Spleen (tissue), 11 donors: ENCODE measurements around the gene CAMTA1. TPM values are rescaled to one million over a fixed set of nuclear protein-coding genes. Genes with fewer than 3 reads are reported as not detected.

Experiments used
- DNase-seq: peaks from one replicate; pipeline ENCODE4 v3.0.0-alpha.2; 2020
- H3K27ac ChIP-seq, 8 donors: fragments of 200-600 bp; sonication (generic) in 7 of 8; 1 replicate in 4 of 8; 2 replicates in 4 of 8; pipeline versions ENCODE4 v1.5.0 to v1.8.0; 2016 to 2021; ENCODE audit warnings: inconsistent platforms in 4 of 8, mild to moderate bottlenecking in 4 of 8, moderate library complexity in 1 of 8
- H3K27me3 ChIP-seq, 7 donors: fragments of 200-600 bp; sonication (generic) in 6 of 7; replicated peaks in 1 of 7; 1 replicate in 4 of 7; 2 replicates in 3 of 7; pipeline versions ENCODE4 v1.5.0 to v1.8.0; 2016 to 2021; ENCODE audit warnings: inconsistent platforms in 3 of 7, mild to moderate bottlenecking in 1 of 7
- H3K36me3 ChIP-seq, 6 donors: fragments of 200-600 bp; sonication (generic) in 5 of 6; 1 replicate in 4 of 6; 2 replicates in 2 of 6; pipeline versions ENCODE4 v1.5.0 to v1.8.0; 2016 to 2021; ENCODE audit warnings: inconsistent platforms in 2 of 6
- H3K4me1 ChIP-seq, 6 donors: fragments of 200-600 bp; sonication (generic) in 5 of 6; 1 replicate in 3 of 6; 2 replicates in 3 of 6; pipeline versions ENCODE4 v1.5.0 to v1.8.0; 2016 to 2021; ENCODE audit warnings: inconsistent platforms in 3 of 6
- H3K4me3 ChIP-seq, 8 donors: fragments of 200-600 bp; sonication (generic) in 7 of 8; 1 replicate in 4 of 8; 2 replicates in 4 of 8; pipeline versions ENCODE4 v1.5.0 to v1.8.0; 2016 to 2021; ENCODE audit warnings: inconsistent platforms in 4 of 8, mild to moderate bottlenecking in 4 of 8, moderate library complexity in 2 of 8
- H3K9me3 ChIP-seq, 8 donors: fragments of 200-600 bp; sonication (generic) in 7 of 8; 1 replicate in 4 of 8; 2 replicates in 4 of 8; pipeline versions ENCODE4 v1.5.0 to v1.8.0; 2016 to 2021; ENCODE audit warnings: inconsistent platforms in 4 of 8
- POLR2A ChIP-seq, 3 donors: fragments of 450-650 bp; IDR thresholded peaks; one replicate each; pipeline ENCODE4 v1.5.1; 2017; ENCODE audit warnings: antibody characterized with exemption in 3 of 3, mild to moderate bottlenecking in 1 of 3
- POLR2AphosphoS5 ChIP-seq, 3 donors: sonication (generic); formaldehyde crosslinking; IDR thresholded peaks; one replicate each; pipeline ENCODE4 v1.5.1; 2017; ENCODE audit warnings: antibody characterized with exemption in 3 of 3
- WGBS, 5 donors: extraction: QIAGEN DNeasy Blood & Tissue Kit in 3 of 5; methylation state at CpG; one replicate each; pipeline versions ENCODE4 v1.1.5 to v1.1.7; 2013 to 2018; 5-methylcytosine and 5-hydroxymethylcytosine counted together
- intact Hi-C: fragments of 100-400 bp; cut with DNase I; formaldehyde crosslinking; loops from one replicate; pipeline ENCODE4 v1.15.0; 2023; ENCODE audit warnings: low total_unique reads
- polyA plus RNA-seq, 3 donors: library from polyadenylated mRNA; stranded (reverse); fragments of 200-250 nt; gene quantifications; one replicate each; pipeline ENCODE4 v1.2.1, GENCODE V29; 2013
- total RNA-seq, 7 donors: library from RNA; depleted of rRNA in 3 of 7; stranded (reverse); fragments of >200 nt in 3 of 7; fragmentation: NEBNext Ultra II Directional in 4 of 7; extraction: Animal tissue kit (Norgen Biotek cat#: 25700) in 4 of 7; gene quantifications; one replicate each; pipeline versions ENCODE4 v1.1.0 to v1.2.1, GENCODE V29; 2016 to 2021
- TF ChIP-seq, protein P1 (sequence below), 11 experiments: fragments of 200-600 bp in 7 of 11; fragments of 450-650 bp in 4 of 11; sonication (generic) in 4 of 11; IDR thresholded peaks in 8 of 11; conservative IDR thresholded peaks in 3 of 11; 1 replicate in 7 of 11; 2 replicates in 4 of 11; pipeline versions ENCODE4 v1.4.0 to v1.8.0; 2016 to 2021; ENCODE audit warnings: antibody characterized with exemption in 11 of 11, inconsistent platforms in 4 of 11, mild to moderate bottlenecking in 1 of 11
- donor health status: healthy with polysubstance abuse.
- donor health status: DM: no; HTN: no; CAD: no; lungs with moderate emphysema.
- donor health status: DM: no; HTN: no; CAD: no.
- donor health status: Bipolar disorder and iron deficiency.
- donor health status: healthy.
- donor health status: DM: no; HTN: no; CAD: no.
- donor health status: DM: yes; HTN: yes; CAD: no.

The CAMTA1 gene
- total and polyA plus RNA-seq, 10 donors: 53.0 to 106 (median 77.3) TPM

DNA sequence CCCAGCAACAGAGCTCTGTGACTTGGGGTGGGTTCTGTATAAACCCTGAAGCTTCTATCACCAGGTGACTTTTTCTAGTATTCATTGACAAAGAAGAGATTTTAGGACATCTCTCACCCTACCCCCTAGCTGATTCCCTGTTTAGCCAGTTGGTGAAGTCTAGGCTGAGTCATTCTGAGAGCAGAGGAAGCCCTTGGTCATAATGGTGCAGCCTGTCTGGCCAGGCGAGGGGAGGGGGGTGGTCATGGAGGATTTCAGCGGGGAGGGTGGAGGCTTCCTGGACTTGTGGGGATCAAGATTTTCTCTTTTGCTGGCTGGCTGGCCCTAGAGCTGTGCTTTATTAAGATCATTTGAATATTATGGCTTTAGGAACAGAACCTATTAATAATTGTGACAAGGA, 262.6 kb downstream of the CAMTA1 start:
- Histone ChIP-seq H3K27me3 (peaks cover 0 to 39% (median 0%) of the 10 kb centered on the region in 7 donors), H3K36me3 (no peaks in the 10 kb centered on the region), H3K9me3 (peaks cover 0 to 7% (median 0%) of the 10 kb centered on the region in 8 donors), H3K4me1 (no peaks in the 10 kb centered on the region), H3K4me3 (no peak overlapping the region), H3K27ac (no peak overlapping the region)
- TF ChIP-seq, protein P1, sequence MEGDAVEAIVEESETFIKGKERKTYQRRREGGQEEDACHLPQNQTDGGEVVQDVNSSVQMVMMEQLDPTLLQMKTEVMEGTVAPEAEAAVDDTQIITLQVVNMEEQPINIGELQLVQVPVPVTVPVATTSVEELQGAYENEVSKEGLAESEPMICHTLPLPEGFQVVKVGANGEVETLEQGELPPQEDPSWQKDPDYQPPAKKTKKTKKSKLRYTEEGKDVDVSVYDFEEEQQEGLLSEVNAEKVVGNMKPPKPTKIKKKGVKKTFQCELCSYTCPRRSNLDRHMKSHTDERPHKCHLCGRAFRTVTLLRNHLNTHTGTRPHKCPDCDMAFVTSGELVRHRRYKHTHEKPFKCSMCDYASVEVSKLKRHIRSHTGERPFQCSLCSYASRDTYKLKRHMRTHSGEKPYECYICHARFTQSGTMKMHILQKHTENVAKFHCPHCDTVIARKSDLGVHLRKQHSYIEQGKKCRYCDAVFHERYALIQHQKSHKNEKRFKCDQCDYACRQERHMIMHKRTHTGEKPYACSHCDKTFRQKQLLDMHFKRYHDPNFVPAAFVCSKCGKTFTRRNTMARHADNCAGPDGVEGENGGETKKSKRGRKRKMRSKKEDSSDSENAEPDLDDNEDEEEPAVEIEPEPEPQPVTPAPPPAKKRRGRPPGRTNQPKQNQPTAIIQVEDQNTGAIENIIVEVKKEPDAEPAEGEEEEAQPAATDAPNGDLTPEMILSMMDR (IDR thresholded peaks at IDR 0.05 in 8 of 11, conservative IDR thresholded peaks at IDR 0.05 in 3 of 11): no peak
- TF ChIP-seq POLR2A (IDR thresholded peaks at IDR 0.05) (no peak), POLR2AphosphoS5 (IDR thresholded peaks at IDR 0.05) (no peak)
- WGBS, 5 donors: 61 to 76% (median 73%) methylated on average over 2 of the region's 2 CpGs
- no peak for DNase-seq
- intact Hi-C loops: loop anchor here (10.0 kb wide), 2 partner anchors 167 to 597 kb away; no protein-coding TSS in a partner anchor

DNA sequence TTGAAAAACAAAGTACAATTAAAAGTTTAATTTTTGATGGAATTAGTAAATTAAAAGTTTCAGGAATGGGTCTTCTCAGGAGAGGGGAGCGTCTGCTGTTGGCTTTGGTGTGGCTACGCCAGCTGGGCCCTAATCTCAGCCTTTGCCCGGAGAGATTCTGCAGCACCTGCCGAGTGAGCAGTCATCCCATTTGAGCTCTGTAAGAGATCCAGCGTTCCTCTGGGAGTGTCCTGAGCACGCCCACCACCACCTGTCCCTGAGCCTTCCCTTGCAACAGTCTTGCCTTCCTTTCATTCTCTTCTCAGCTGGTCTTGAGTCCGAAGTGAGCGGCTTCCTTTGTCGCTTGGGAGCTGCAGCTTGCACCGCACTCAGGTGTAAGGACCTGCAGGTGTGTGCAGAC, 263.1 kb downstream of the CAMTA1 start:
- Histone ChIP-seq H3K4me1 (no peaks in the 10 kb centered on the region), H3K9me3 (peaks cover 0 to 7% (median 0%) of the 10 kb centered on the region in 8 donors), H3K27ac (no peak overlapping the region), H3K27me3 (peaks cover 0 to 39% (median 0%) of the 10 kb centered on the region in 7 donors), H3K4me3 (no peak overlapping the region), H3K36me3 (no peaks in the 10 kb centered on the region)
- DNase-seq: no peak
- TF ChIP-seq, protein P1 (IDR thresholded peaks at IDR 0.05 in 8 of 11, conservative IDR thresholded peaks at IDR 0.05 in 3 of 11): no peak
- no peak for TF ChIP-seq POLR2AphosphoS5 (IDR thresholded peaks at IDR 0.05)
- TF ChIP-seq POLR2A (IDR thresholded peaks at IDR 0.05): no peak
- 84 to 91% (median 86%) methylated on average over 10 of the region's 10 CpGs for WGBS, 5 donors
- intact Hi-C loops: loop anchor here (10.0 kb wide), 2 partner anchors 166 to 596 kb away; no protein-coding TSS in a partner anchor

DNA sequence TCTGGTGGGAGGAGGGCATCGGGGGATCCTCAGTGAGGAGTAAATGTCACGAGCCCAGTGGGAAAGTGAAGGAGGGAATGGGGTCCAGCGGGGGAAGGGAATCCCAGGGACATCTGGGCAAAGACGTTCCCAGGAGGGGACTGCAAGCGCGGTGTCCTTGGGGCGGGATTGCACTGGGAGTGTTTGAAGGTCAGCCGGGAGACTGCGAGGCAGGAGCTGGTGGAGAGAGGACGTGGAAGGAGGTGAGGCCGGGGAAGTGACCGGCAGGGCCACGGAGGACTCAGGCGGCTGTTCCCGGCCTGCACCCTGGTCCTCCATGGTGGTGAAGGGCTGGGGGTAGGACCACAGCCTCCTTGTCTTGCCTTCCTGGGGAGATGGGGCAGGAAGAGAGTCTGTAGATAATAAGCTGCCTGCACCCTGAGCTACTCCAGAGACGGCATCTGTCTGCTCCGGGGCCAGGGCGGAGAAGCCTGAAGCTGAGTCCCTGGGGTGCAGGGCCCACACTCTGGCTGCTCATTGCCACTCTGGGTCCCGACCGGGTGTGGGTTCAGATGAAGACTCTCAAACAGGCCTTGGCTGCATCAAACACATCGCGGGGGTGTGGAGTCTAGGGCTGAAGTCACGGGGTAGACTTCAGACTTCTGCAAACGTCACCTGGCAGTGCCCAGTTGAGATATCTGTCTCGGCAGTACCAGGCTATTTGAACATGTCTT, 264.8 kb downstream of the CAMTA1 start:
- H3K9me3 ChIP-seq: peaks cover 0 to 15% (median 7%) of the 10 kb centered on the region in 8 donors
- 65 to 86% (median 72%) methylated on average over 24 to 25 of the region's 25 CpGs for WGBS, 5 donors
- intact Hi-C loops: loop anchor here (10.0 kb wide), 2 partner anchors 165 to 595 kb away; no protein-coding TSS in a partner anchor
- peaks cover 0 to 31% (median 0%) of the 10 kb centered on the region in 7 donors for H3K27me3 ChIP-seq
- H3K4me1 ChIP-seq: no peaks in the 10 kb centered on the region
- TF ChIP-seq, protein P1 (IDR thresholded peaks at IDR 0.05 in 8 of 11, conservative IDR thresholded peaks at IDR 0.05 in 3 of 11): no peak
- TF ChIP-seq POLR2A (IDR thresholded peaks at IDR 0.05) (no peak), POLR2AphosphoS5 (IDR thresholded peaks at IDR 0.05) (no peak)
- H3K36me3 ChIP-seq: no peaks in the 10 kb centered on the region
- no peak for DNase-seq
- no peak overlapping the region for H3K27ac ChIP-seq
- H3K4me3 ChIP-seq: no peak overlapping the region
